CD14-positive monocyte (primary cell): ENCODE data around the gene FAM98C. TPM values are rescaled to one million over a fixed set of nuclear protein-coding genes. Genes with fewer than 3 reads are reported as not detected.

Experiments
- DNase-seq, 3 donors: peaks; one replicate each; pipeline ENCODE4 v3.0.0-alpha.2; 2011 to 2022
- H2AFZ ChIP-seq: 2 replicates; pipeline ENCODE4 v1.6.0; 2012; ENCODE audit warnings: mild to moderate bottlenecking, low read depth, low read length, inconsistent platforms; ENCODE audit not compliant: insufficient read depth, poor library complexity, severe bottlenecking
- H3K27ac ChIP-seq, 2 donors: 1 replicate in 1 of 2; 2 replicates in 1 of 2; pipeline ENCODE4 v1.5.1; 2012 to 2013; ENCODE audit warnings: low read length in 2 of 2, control low read depth in 1 of 2, inconsistent platforms in 1 of 2, low read depth in 1 of 2, mild to moderate bottlenecking in 1 of 2
- H3K27me3 ChIP-seq, 2 donors: one replicate each; pipeline versions ENCODE4 v1.6.0 to v1.6.1; 2011 to 2013; ENCODE audit warnings: low read length in 2 of 2; ENCODE audit not compliant: control insufficient read depth in 2 of 2, insufficient read depth in 2 of 2
- H3K36me3 ChIP-seq, 2 donors: replicated peaks in 1 of 2; 1 replicate in 1 of 2; 2 replicates in 1 of 2; pipeline versions ENCODE4 v1.5.1 to v1.6.1; 2012 to 2013; ENCODE audit warnings: low read length in 2 of 2, control low read depth in 1 of 2, inconsistent platforms in 1 of 2, mild to moderate bottlenecking in 1 of 2; ENCODE audit not compliant: insufficient read depth in 2 of 2, control insufficient read depth in 1 of 2
- H3K4me1 ChIP-seq, 2 donors: 1 replicate in 1 of 2; 2 replicates in 1 of 2; pipeline versions ENCODE4 v1.5.1 to v1.6.1; 2012 to 2013; ENCODE audit warnings: low read length in 2 of 2, control low read depth in 1 of 2, inconsistent platforms in 1 of 2, mild to moderate bottlenecking in 1 of 2, moderate library complexity in 1 of 2; ENCODE audit not compliant: insufficient read depth in 2 of 2, control insufficient read depth in 1 of 2
- H3K4me2 ChIP-seq: replicated peaks from 2 replicates; pipeline ENCODE3; 2012; ENCODE audit warnings: low read length, moderate library complexity, mild to moderate bottlenecking; ENCODE audit not compliant: poor library complexity, severe bottlenecking; ENCODE audit errors: extremely low read depth
- H3K4me3 ChIP-seq, 3 experiments: fragments of 200-600 bp in 1 of 3; sonication (generic) in 1 of 3; replicated peaks in 1 of 3; 1 replicate in 2 of 3; 2 replicates in 1 of 3; pipeline ENCODE4 v1.5.1; 2011 to 2013; ENCODE audit warnings: low read length in 3 of 3, mild to moderate bottlenecking in 3 of 3, control low read depth in 2 of 3, low read depth in 2 of 3, inconsistent platforms in 1 of 3, moderate library complexity in 1 of 3
- H3K79me2 ChIP-seq: 2 replicates; pipeline ENCODE4 v1.6.0; 2012; ENCODE audit warnings: mild to moderate bottlenecking, control low read depth, inconsistent platforms, low read length, moderate library complexity; ENCODE audit not compliant: insufficient read depth
- H3K9ac ChIP-seq: 2 replicates; pipeline ENCODE4 v1.6.0; 2017; ENCODE audit warnings: low read length, mild to moderate bottlenecking; ENCODE audit not compliant: insufficient read depth, poor library complexity, severe bottlenecking
- H3K9me3 ChIP-seq, 2 donors: replicated peaks in 1 of 2; 1 replicate in 1 of 2; 2 replicates in 1 of 2; pipeline versions ENCODE4 v1.5.1 to v1.6.1; 2012 to 2013; ENCODE audit warnings: low read length in 2 of 2, control low read depth in 1 of 2; ENCODE audit not compliant: control insufficient read depth in 1 of 2, insufficient read depth in 1 of 2
- H4K20me1 ChIP-seq: 2 replicates; pipeline ENCODE4 v1.6.0; 2012; ENCODE audit warnings: mild to moderate bottlenecking, low read length, control low read depth, moderate library complexity; ENCODE audit not compliant: insufficient read depth
- H3K27ac Mint-ChIP-seq, 7 donors: one replicate each; pipeline ENCODE4 v1.8.0; 2020; ENCODE audit warnings: mild to moderate bottlenecking in 7 of 7, mixed read lengths in 7 of 7, moderate library complexity in 6 of 7, inconsistent platforms in 2 of 7
- H3K27me3 Mint-ChIP-seq, 3 donors: one replicate each; pipeline ENCODE4 v1.8.0; 2021 to 2022; ENCODE audit warnings: low read depth in 3 of 3, mild to moderate bottlenecking in 3 of 3, mixed read lengths in 3 of 3, moderate library complexity in 3 of 3, inconsistent platforms in 1 of 3
- H3K36me3 Mint-ChIP-seq, 2 donors: one replicate each; pipeline ENCODE4 v1.8.0; 2020; ENCODE audit warnings: mixed read lengths in 2 of 2, inconsistent platforms in 1 of 2, mild to moderate bottlenecking in 1 of 2
- H3K4me1 Mint-ChIP-seq: one replicate; pipeline ENCODE4 v1.8.0; 2020; ENCODE audit warnings: mild to moderate bottlenecking, mixed read lengths
- H3K4me3 Mint-ChIP-seq, 2 donors: one replicate each; pipeline ENCODE4 v1.8.0; 2020; ENCODE audit warnings: mild to moderate bottlenecking in 2 of 2, mixed read lengths in 2 of 2, moderate library complexity in 1 of 2
- H3K9me3 Mint-ChIP-seq, 7 donors: one replicate each; pipeline ENCODE4 v1.8.0; 2020 to 2022; ENCODE audit warnings: mixed read lengths in 7 of 7, mild to moderate bottlenecking in 6 of 7, moderate library complexity in 6 of 7, inconsistent platforms in 2 of 7
- CTCF ChIP-seq: fragments of 200-600 bp; IDR thresholded peaks from one replicate; pipeline ENCODE4 v1.8.0; 2022; ENCODE audit warnings: antibody characterized with exemption, mild to moderate bottlenecking
- WGBS: methylation state at CpG from one replicate; pipeline ENCODE4 v1.1.5; 2013; ENCODE audit warnings: missing lambda C conversion rate; ENCODE audit not compliant: insufficient coverage; 5-methylcytosine and 5-hydroxymethylcytosine counted together
- intact Hi-C, 2 donors: fragments of 100-400 bp; cut with micrococcal nuclease; formaldehyde crosslinking; loops; one replicate each; pipeline versions ENCODE4 v1.15.0 to v1.15.1; 2023
- polyA plus RNA-seq, 3 donors: library from polyadenylated mRNA; depleted of rRNA in 1 of 3; unstranded in 2 of 3; stranded (reverse) in 1 of 3; fragments of 300-500 nt in 2 of 3; fragments of >200 nt in 1 of 3; fragmentation: Illumina TruSeq in 2 of 3; gene quantifications; 1 replicate in 2 of 3; 2 replicates in 1 of 3; pipeline ENCODE4 v1.2.3, GENCODE V29; 2012 to 2021

Gene FAM98C
- polyA plus RNA-seq, 3 donors: 8.5 to 41.0 (median 12.6) TPM

GRCh38 chr19:38399537-38399936 lies 3.4 kb upstream of the FAM98C start:
- H3K27me3 ChIP-seq: peaks cover 22 to 32% of the 10 kb centered on the region in 2 donors
- no peaks in the 10 kb centered on the region for H3K36me3 ChIP-seq
- DNase-seq: no peak
- no peak overlapping the region for H3K27ac Mint-ChIP-seq
- H3K4me3 ChIP-seq: no peak overlapping the region
- peaks cover 0 to 5% (median 2%) of the 10 kb centered on the region in 7 donors for H3K9me3 Mint-ChIP-seq
- peaks cover 5% of the 10 kb centered on the region for H3K79me2 ChIP-seq
- H3K9me3 ChIP-seq: peaks cover 0 to 5% of the 10 kb centered on the region in 2 donors
- WGBS: 60% methylated on average over 1 of the region's 1 CpG
- no peaks in the 10 kb centered on the region for H4K20me1 ChIP-seq
- peak overlapping the region in 1 of 2 donors; percentile 4 for H3K4me3 Mint-ChIP-seq
- H3K4me1 Mint-ChIP-seq: peaks cover 16% of the 10 kb centered on the region
- H3K4me2 ChIP-seq: no peak overlapping the region
- H3K27me3 Mint-ChIP-seq: peaks cover 34 to 51% (median 36%) of the 10 kb centered on the region in 3 donors
- TF ChIP-seq CTCF: no peak
- no peak overlapping the region for H2AFZ ChIP-seq
- H3K27ac ChIP-seq: no peak overlapping the region
- peaks cover 13 to 15% of the 10 kb centered on the region in 2 donors for H3K4me1 ChIP-seq
- H3K9ac ChIP-seq: no peak overlapping the region
- H3K36me3 Mint-ChIP-seq: no peaks in the 10 kb centered on the region
- intact Hi-C loops: no loop called here

GRCh38 chr19:38400361-38400760 lies 2.5 kb upstream of the FAM98C start:
- Histone ChIP-seq H3K4me3 (no peak overlapping the region), H2AFZ (no peak overlapping the region), H3K27me3 (peaks cover 14 to 24% of the 10 kb centered on the region in 2 donors), H3K4me1 (peaks cover 13 to 18% of the 10 kb centered on the region in 2 donors), H3K4me2 (no peak overlapping the region), H3K79me2 (peaks cover 5% of the 10 kb centered on the region), H3K36me3 (peaks cover 0 to 6% of the 10 kb centered on the region in 2 donors), H3K27ac (no peak overlapping the region), H3K9me3 (peaks cover 0 to 4% of the 10 kb centered on the region in 2 donors), H4K20me1 (no peaks in the 10 kb centered on the region), H3K9ac (no peak overlapping the region)
- no peak overlapping the region for H3K27ac Mint-ChIP-seq
- H3K27me3 Mint-ChIP-seq: peaks cover 26 to 43% (median 28%) of the 10 kb centered on the region in 3 donors
- TF ChIP-seq CTCF: no peak
- intact Hi-C loops: loop anchor here (5.0 to 10.0 kb wide), 5 partner anchors 107 to 534 kb away; partner anchors contain the start of genes MRPS12 (in 1 of the 2) and SARS2 (in 1 of the 2)
- H3K9me3 Mint-ChIP-seq: peaks cover 0 to 2% (median 0%) of the 10 kb centered on the region in 7 donors
- H3K4me1 Mint-ChIP-seq: peaks cover 16% of the 10 kb centered on the region
- DNase-seq: no peak
- WGBS: 88% methylated on average over 5 of the region's 5 CpGs
- H3K4me3 Mint-ChIP-seq: no peak overlapping the region
- peaks cover 0 to 6% of the 10 kb centered on the region in 2 donors for H3K36me3 Mint-ChIP-seq
